OCI-LY7 (cell line): ENCODE measurements around the gene TRIM74. TPM values are rescaled to one million over a fixed set of nuclear protein-coding genes. Genes with fewer than 3 reads are reported as not detected.
"Not testable (repeated sequence)": the region's sequence is repeated elsewhere in the genome, so short reads cannot be mapped to it uniquely, and the experiment has no call there.

Experiments used
- BruUV-seq: library from RNA; stranded (reverse); fragments of 400-500 nt; replicated peaks from 2 replicates; lab custom pipeline; 2021; lab: Mats Ljungman, UMichigan
- CTCF ChIA-PET: fragments of 300-600 bp; sonication (Branson Sonifier 250); formaldehyde crosslinking; loops from one replicate; lab custom pipeline; 2022; ENCODE audit warnings: antibody characterized with exemption; ENCODE audit not compliant: unreplicated experiment; lab: Charles Lee
- POLR2A ChIA-PET: fragments of 300-600 bp; sonication (Branson Sonifier 250); formaldehyde crosslinking; loops from one replicate; lab custom pipeline; 2022; ENCODE audit warnings: antibody characterized with exemption; lab: Charles Lee
- DNase-seq: peaks from one replicate; pipeline ENCODE4 v3.0.0-alpha.2; 2015; ENCODE audit warnings: low spot score
- H2AFZ ChIP-seq: fragments of 200-600 bp; sonication (generic), shearing (Covaris generic); 2 replicates; pipeline ENCODE4 v1.6.1; 2014; ENCODE audit warnings: mild to moderate bottlenecking, antibody characterized with exemption, low read length, moderate library complexity
- H3K27ac ChIP-seq: fragments of 200-600 bp; sonication (generic); 2 replicates; pipeline ENCODE4 v1.5.1; 2014; ENCODE audit warnings: mixed run types, low read depth, mild to moderate bottlenecking, moderate library complexity, low read length, inconsistent platforms; ENCODE audit not compliant: poor library complexity, severe bottlenecking
- H3K36me3 ChIP-seq: fragments of 200-600 bp; sonication (generic); 2 replicates; pipeline ENCODE4 v1.6.1; 2014; ENCODE audit warnings: mild to moderate bottlenecking, antibody characterized with exemption, low read length, moderate library complexity, mixed read lengths; ENCODE audit not compliant: insufficient read depth
- H3K4me1 ChIP-seq: fragments of 200-600 bp; sonication (generic); 2 replicates; pipeline ENCODE4 v1.5.1; 2014; ENCODE audit warnings: mild to moderate bottlenecking, low read length; ENCODE audit not compliant: insufficient read depth, poor library complexity, severe bottlenecking
- H3K4me2 ChIP-seq: fragments of 200-600 bp; sonication (generic); 2 replicates; pipeline ENCODE4 v1.6.1; 2014; ENCODE audit warnings: mild to moderate bottlenecking, low read length
- H3K4me3 ChIP-seq: fragments of 200-600 bp; sonication (generic); 2 replicates; pipeline ENCODE4 v1.5.1; 2014; ENCODE audit warnings: mild to moderate bottlenecking, low read depth, low read length; ENCODE audit not compliant: poor library complexity, severe bottlenecking
- H3K79me2 ChIP-seq: fragments of 200-600 bp; sonication (generic); 2 replicates; pipeline ENCODE4 v1.6.1; 2016; ENCODE audit warnings: low read depth, mild to moderate bottlenecking, low read length, moderate library complexity, mixed read lengths; ENCODE audit not compliant: insufficient read depth
- H3K9me2 ChIP-seq: fragments of 200-600 bp; sonication (generic); 2 replicates; pipeline ENCODE4 v1.6.1; 2016; ENCODE audit warnings: mild to moderate bottlenecking, low read length, mixed read lengths; ENCODE audit not compliant: insufficient read depth
- H3K9me3 ChIP-seq: fragments of 200-600 bp; sonication (generic); 2 replicates; pipeline ENCODE4 v1.6.1; 2014; ENCODE audit warnings: mild to moderate bottlenecking, mixed run types, low read length, mixed read lengths
- H4K20me1 ChIP-seq: fragments of 200-600 bp; sonication (generic); 2 replicates; pipeline ENCODE4 v1.6.1; 2014; ENCODE audit warnings: mild to moderate bottlenecking, antibody characterized with exemption, low read length, moderate library complexity, mixed read lengths; ENCODE audit not compliant: insufficient read depth
- CTCF ChIP-seq: fragments of 200-600 bp; sonication (generic); conservative IDR thresholded peaks from 2 replicates; pipeline ENCODE4 v1.5.1; 2014; ENCODE audit warnings: mild to moderate bottlenecking, antibody characterized with exemption, low read length, moderate library complexity, mixed read lengths
- intact Hi-C: fragments of 100-400 bp; cut with micrococcal nuclease; formaldehyde crosslinking; loops from one replicate; pipeline ENCODE4 v1.10.0; 2022; ENCODE audit not compliant: unreplicated experiment
- small RNA-seq: library from RNA; depleted of rRNA; stranded (forward); fragments of <200 nt; gene quantifications from one replicate; pipeline ENCODE3, GENCODE V24; 2014
- total RNA-seq, 2 experiments: library from RNA; depleted of rRNA in 1 of 2; stranded (reverse); fragments of >200 nt in 1 of 2; shearing (Covaris generic) in 1 of 2; gene quantifications; 2 replicates each; pipeline ENCODE4 v1.2.3, GENCODE V29; 2014 to 2022

The TRIM74 gene
- total RNA-seq, 2 experiments from 2014 or later: 1.3 to 2.4 TPM

- Histone ChIP-seq H3K36me3 (peaks cover 50% of the 10 kb centered on the region), H3K79me2 (peaks cover 18% of the 10 kb centered on the region; the same call in 1 of the 2 replicates)
- DNase-seq: peak; percentile 57
- H4K20me1 ChIP-seq, BruUV-seq, H3K27ac ChIP-seq, H3K9me2 ChIP-seq, H3K9me3 ChIP-seq, intact Hi-C loops, H2AFZ ChIP-seq, H3K4me1 ChIP-seq, H3K4me3 ChIP-seq, POLR2A ChIA-PET, H3K4me2 ChIP-seq: not testable (repeated sequence)
- CTCF ChIA-PET: interaction anchor here (1.1 kb wide), 1 partner anchor 86 kb away, joined by 3 read pairs; no protein-coding TSS in a partner anchor
- TF ChIP-seq CTCF: peak; percentile 89
Observed at GRCh38 chr7:72914756-72915525, 54.3 kb downstream of the TRIM74 start.

- intact Hi-C loops, POLR2A ChIA-PET, CTCF ChIA-PET, H3K9me3 ChIP-seq, H4K20me1 ChIP-seq, BruUV-seq, H3K4me2 ChIP-seq, H3K4me1 ChIP-seq, H3K9me2 ChIP-seq, DNase-seq, H3K4me3 ChIP-seq, H2AFZ ChIP-seq, H3K27ac ChIP-seq: not testable (repeated sequence)
- Histone ChIP-seq H3K36me3 (peaks cover 59% of the 10 kb centered on the region), H3K79me2 (peaks cover 12% of the 10 kb centered on the region; the same call in 1 of the 2 replicates)
Observed at GRCh38 chr7:72913750-72914149, 55.5 kb downstream of the TRIM74 start.

GRCh38 chr7:72911395-72911794 lies 57.9 kb downstream of the TRIM74 start:
- H4K20me1 ChIP-seq, H3K4me2 ChIP-seq, POLR2A ChIA-PET, DNase-seq, CTCF ChIA-PET, H3K4me1 ChIP-seq, intact Hi-C loops, BruUV-seq, H3K27ac ChIP-seq, H3K4me3 ChIP-seq, H2AFZ ChIP-seq, H3K9me3 ChIP-seq, H3K9me2 ChIP-seq: not testable (repeated sequence)
- peaks cover 13% of the 10 kb centered on the region; the same call in 1 of the 2 replicates for H3K79me2 ChIP-seq
- H3K36me3 ChIP-seq: peaks cover 66% of the 10 kb centered on the region

Small RNAs within 50 kb of the gene (small RNA-seq; reads per million reads assigned to genes)
- not detected for gene RF00019

Other genes starting within 250 kb of the TRIM74 start
- gene TYW1B, start 141.3 kb downstream of the TRIM74 start, total RNA-seq (2014; rRNA removed; shearing (Covaris generic)): 5.1 and 8.0 TPM in 2 replicates
- gene TYW1B, start 141.3 kb downstream of the TRIM74 start, total RNA-seq (2022): 6.2 and 7.2 TPM in 2 replicates
- 11.5 and 14.8 TPM in 2 replicates for gene POM121, start 44.4 kb downstream of the TRIM74 start, total RNA-seq (2014; rRNA removed; shearing (Covaris generic))
- 75.9 and 77.4 TPM in 2 replicates for gene POM121, start 44.4 kb downstream of the TRIM74 start, total RNA-seq (2022)
- gene SPDYE8, start 60.3 kb upstream of the TRIM74 start, total RNA-seq (2014; rRNA removed; shearing (Covaris generic)): not detected in 2 replicates
- not detected in 2 replicates for gene SPDYE8, start 60.3 kb upstream of the TRIM74 start, total RNA-seq (2022)
- gene SPDYE11, start 88.4 kb upstream of the TRIM74 start, total RNA-seq (2014; rRNA removed; shearing (Covaris generic)): not detected in 2 replicates
- not detected in 2 replicates for gene SPDYE11, start 88.4 kb upstream of the TRIM74 start, total RNA-seq (2022)
- gene SPDYE9, start 116.6 kb upstream of the TRIM74 start, total RNA-seq (2014; rRNA removed; shearing (Covaris generic)): not detected in 2 replicates
- gene SPDYE9, start 116.6 kb upstream of the TRIM74 start, total RNA-seq (2022): not detected in 2 replicates